Measurements from ENCODE around the gene STK38L.
"Not testable (repeated sequence)": the region's sequence is repeated elsewhere in the genome, so short reads cannot be mapped to it uniquely, and the experiment has no call there.

The STK38L gene

DNA sequence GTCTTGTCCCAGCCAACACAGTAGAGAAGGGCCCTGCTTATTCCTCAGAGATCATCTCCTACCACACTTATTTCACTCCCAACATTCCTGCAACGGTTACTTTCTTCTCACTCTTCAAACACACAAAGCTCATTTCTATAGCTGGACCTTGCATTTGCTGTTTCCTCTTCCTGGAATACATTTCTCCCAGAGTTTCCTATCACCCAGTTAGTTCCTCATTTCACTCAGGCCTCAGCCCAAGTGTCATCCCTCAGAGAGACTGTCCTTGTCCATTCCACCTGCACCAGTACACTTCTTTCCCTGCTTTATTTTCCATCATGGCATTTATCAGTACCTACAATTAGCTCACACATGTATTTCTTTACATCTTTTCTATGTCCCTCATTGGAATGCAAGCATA is 14.7 kb upstream of the STK38L start:
- DNase-seq, result no peak

DNA sequence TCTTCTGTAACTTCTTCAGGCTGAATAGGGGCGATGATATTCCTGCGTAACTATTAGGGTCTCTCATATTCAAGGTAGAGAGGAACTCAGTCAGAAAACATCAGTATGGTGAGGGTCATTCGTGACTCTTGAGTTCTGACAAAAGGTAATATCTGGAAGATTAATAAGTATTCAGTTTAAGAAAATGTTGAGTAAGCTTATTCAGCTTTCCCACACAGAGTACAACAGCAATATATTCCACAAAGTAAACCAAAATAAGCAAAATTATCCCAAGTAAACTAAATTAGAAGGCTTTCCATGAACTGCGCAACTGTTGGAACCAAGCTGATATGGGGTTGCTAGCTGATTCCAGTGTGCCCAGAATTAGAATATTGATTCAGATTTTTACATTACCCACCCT is 12.7 kb upstream of the STK38L start:
- not testable (repeated sequence) for DNase-seq

- no peak for DNase-seq
Observed at GRCh38 chr12:27233814-27234213, 10.3 kb upstream of the STK38L start.

DNA sequence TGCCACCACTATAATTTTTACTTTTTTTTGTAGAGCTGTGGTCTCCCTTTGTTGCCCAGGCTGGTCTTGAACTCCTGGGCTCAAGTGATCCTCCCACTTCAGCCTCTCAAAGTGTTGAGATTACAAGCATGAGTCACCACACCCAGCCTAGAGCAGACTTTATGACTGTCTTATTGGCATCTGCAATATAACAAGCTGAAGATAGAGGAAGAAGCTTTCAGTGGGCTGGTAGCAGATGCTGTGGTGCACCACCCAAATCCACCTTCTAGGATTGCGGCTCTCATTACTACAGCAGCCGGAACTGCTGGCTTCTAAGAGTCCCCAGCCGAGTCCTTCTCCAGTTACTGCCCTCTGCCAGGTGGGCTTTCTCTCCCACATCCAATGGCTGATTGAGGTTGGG is 7.6 kb upstream of the STK38L start:
- DNase-seq, result no peak

GRCh38 chr12:27237790-27238771 is 6.0 kb upstream of the STK38L start:
- DNase-seq, result no peak

- DNase-seq, result no peak
Observed at GRCh38 chr12:27243006-27243405, 1.1 kb upstream of the STK38L start.

DNA sequence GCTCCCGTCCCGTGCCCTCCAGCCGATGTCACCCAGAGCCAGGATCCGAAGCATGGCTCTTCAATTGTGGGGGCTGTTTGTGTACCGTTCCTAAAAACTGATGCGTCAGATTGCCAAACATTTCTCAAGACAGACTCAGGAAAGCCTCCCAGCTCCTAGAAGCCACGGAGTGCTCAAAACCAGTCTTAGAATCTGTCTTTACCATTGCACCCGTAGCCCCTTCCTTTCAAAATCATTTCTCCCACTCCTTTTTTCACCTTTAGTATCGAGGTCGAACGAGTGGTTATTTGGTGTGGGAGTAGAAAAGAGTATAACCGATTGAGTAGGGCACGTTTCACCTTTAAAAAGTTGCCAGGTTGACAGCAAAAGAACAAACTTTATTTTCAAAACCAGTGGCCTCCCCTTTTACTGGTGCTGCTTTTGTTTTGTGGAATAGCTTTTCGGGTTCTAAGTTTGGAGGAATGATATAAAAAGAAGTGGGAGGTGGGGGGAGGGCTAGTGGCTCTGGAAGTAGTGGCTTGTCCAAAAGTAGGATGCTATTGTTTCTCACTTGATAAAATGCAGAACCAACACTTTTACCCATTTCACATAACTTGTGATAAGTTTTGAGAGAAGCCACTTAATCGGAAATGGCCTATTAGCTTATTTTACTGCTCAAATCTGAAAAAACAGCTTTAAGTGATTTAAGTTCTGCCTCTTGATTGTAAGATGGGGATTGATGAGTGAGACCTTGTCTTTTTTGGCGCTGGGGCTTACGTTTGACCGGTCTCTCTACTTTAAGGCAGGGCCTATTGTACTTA is 803 bp downstream of the STK38L start:
- no peak for DNase-seq

DNA sequence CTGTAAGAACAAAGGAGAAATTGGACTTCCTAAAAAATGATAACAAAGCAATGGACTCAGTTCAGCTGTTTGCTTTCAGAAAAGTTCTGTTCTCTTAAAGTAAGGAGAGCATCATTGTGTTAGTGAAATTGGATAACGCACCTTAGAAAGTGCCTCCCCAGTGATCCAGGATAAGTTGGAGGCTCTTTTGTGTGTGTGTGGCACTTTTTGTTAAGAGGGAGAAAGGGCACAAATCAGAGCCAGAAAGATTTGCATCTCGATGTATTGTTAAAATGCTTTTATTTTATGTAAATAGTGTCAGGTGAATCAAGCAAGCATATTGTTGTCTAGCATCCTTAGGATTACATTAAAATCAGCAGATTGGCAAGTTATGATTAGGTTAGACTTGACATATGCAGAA is 2.1 kb downstream of the STK38L start:
- no peak for DNase-seq

- DNase-seq, result no peak
Observed at GRCh38 chr12:27246774-27247173, 2.7 kb downstream of the STK38L start.

GRCh38 chr12:27252934-27253333 is 8.8 kb downstream of the STK38L start:
- no peak for DNase-seq

DNA sequence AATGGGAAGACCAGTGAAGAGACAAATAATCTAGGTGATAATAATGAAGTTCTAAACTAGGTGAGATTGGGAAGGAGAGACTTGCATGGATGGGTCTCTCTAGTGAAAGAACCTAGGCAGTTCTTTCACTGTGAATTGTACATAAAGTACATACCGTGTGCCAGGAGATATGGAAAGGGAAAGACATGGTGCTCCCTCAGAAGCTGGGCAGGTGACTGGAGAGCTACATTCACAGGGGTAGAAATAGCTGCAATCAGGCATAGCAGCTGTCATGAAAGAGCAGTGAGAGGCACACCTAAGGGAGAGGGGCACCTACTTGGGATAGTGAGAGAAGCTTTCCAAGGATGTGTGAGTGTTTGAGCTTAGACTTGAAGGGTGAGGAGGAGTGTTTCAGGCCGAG is 9.3 kb downstream of the STK38L start:
- DNase-seq, result no peak

DNA sequence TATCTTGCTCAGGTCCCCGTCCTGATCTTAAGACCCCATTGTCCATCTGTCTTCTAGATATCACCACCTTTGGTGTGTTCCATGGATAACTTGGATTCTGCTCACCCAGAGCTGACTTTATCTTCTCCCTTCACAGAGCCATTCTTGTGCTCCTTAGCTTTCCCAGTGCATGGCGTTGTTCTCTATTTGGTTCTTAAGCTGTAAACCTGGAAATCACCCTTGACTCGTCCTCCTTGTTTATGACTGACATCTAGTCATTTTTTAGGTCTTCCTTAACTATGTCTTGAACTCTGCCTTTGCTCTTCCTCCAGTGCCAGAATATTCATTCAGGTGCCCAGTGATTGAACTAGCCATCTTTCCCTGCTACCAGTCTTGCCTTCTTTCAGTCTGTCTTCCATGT is 11.7 kb downstream of the STK38L start:
- no peak for DNase-seq

- DNase-seq, result no peak
Observed at GRCh38 chr12:27257104-27257843, 13.2 kb downstream of the STK38L start.

DNA sequence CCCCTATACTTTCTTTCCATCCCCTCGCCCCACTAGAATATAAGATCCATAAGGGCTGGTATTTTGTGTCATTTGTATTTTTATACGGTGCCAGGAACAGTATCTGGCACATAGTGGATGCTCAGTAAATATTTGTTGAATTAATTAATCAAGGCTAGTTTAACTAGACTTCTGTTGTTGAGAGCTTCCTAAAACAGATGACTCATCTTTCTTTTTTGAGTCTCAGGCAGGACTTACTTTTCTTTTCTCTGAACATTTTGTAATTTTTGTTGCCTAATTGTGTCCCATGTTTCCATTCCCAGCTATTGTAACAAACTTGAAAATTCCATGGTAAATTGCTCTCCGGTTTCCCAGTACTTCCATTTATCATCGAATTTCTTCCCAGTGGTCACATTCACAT is 16.7 kb downstream of the STK38L start:
- no peak for DNase-seq

DNA sequence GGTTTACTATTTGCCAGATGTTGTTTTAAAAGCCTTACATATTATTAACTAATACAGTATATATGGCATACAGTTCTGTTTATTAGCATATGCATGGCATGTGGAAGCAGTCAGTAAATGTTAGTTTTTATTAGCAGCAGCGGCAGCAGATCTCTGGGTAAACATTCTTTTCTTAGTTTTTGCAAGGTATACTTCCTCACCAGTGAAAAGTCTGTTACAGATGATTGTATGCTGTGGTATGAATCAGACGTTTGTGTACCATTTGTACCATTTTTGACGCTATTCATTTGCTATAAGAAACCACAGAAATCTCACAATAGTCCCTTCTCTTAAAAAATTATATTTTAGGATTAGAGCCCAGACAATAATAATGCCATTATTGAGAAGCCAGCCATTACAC is 17.8 kb downstream of the STK38L start:
- DNase-seq, result no peak

- DNase-seq, result no peak
Observed at GRCh38 chr12:27270148-27270547, 26.1 kb downstream of the STK38L start.

DNA sequence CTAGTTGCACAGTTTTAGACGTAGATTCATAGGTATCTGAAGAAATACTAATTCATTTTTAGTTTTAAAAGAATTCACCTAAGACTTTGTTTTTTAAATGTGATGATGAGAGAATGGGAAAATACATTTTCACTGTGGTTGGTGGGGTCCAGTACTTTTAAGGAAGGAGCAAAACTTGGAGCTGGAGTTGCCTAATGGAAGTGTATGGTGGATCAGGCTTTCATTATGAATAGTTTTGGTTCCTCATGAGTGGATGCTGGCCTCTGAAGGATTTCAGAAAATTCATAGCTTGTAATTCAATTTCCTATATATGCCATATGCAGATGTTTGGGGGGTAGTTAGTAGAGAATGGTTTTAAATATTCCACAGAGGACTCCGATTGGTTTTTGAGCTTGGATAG is 27.1 kb downstream of the STK38L start:
- no peak for DNase-seq

- no peak for DNase-seq
Observed at GRCh38 chr12:27272373-27273028, 28.4 kb downstream of the STK38L start.

- DNase-seq, result no peak
Observed at GRCh38 chr12:27273114-27273513, 29.0 kb downstream of the STK38L start.

- DNase-seq, result no peak
Observed at GRCh38 chr12:27274706-27275105, 30.6 kb downstream of the STK38L start.

- no peak for DNase-seq
Observed at GRCh38 chr12:27276275-27276674, 32.2 kb downstream of the STK38L start.

DNA sequence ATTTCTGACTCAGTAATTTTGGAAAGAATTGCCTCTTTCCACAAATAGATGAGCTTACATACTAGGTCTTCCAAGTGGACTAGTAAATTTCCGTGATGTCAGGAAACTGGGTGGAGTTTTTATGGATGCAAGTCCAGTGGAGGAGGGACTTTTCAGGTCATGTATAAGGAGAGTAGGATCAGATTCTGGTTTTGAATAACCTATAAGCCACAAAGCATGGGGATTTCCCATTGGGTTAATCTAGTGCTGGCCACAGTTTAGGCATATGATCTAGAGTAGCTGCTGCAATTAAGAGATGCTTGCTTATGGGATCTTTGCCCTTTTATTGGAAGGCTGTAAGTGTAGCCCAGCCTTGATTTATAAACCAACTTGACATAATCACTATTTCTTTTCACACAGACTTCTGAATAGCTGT is 33.8 kb downstream of the STK38L start:
- DNase-seq, result no peak

DNA sequence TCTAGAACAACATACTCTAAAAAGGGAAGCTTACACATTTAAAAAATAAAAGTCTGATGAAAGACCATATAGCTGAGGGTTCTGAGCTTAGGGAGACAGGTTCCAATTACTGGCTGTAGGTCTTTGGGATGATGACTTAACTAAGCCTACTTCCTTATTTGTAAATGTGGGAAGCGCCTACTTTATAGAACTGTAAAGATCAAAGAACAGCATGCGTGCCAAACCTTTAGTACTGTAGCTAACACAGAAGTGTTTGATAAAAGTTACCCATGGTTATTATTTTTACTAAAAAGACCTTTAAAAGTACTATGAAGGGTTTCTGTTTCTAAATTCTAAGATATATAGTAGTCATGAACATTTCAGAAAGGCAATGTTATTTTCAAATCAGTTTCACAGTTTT is 35.7 kb downstream of the STK38L start:
- DNase-seq, result no peak

All from T-helper 9 cell (primary cell).